Measurements from ENCODE around the gene LRRC36.

The LRRC36 gene

DNA sequence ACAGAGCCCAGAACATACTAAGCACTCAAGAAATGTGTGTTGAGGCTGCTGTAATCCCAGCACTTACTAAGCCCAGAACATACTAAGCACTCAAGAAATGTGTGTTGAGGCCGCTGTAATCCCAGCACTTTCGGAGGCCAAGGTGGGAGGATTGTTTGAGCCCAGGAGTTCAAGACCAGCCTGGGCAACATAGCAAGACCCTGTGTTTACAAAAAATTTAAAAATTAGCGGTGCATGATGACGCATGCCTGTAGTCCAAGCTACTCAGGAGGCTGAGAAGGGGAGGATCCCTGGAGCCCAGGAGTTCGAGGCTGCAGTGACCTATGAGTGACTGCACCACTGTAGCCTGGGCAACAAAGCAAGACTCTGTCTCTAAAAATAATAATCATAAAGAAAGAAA lies 96.4 kb downstream of the LRRC36 start:
- Histone ChIP-seq H3K9me3 (no peaks in the 10 kb centered on the region), H3K4me2 (no peak overlapping the region), H3K36me3 (no peaks in the 10 kb centered on the region), H3K27ac (no peak overlapping the region), H3K27me3 (peaks cover 12% of the 10 kb centered on the region; the same call in 1 of the 2 replicates), H4K20me1 (no peaks in the 10 kb centered on the region), H3K4me3 (no peak overlapping the region), H3K9ac (no peak overlapping the region), H3K4me1 (peaks cover 23% of the 10 kb centered on the region)
- no peak for TF ChIP-seq Cebpa-rat (IDR thresholded peaks at IDR 0.05)

DNA sequence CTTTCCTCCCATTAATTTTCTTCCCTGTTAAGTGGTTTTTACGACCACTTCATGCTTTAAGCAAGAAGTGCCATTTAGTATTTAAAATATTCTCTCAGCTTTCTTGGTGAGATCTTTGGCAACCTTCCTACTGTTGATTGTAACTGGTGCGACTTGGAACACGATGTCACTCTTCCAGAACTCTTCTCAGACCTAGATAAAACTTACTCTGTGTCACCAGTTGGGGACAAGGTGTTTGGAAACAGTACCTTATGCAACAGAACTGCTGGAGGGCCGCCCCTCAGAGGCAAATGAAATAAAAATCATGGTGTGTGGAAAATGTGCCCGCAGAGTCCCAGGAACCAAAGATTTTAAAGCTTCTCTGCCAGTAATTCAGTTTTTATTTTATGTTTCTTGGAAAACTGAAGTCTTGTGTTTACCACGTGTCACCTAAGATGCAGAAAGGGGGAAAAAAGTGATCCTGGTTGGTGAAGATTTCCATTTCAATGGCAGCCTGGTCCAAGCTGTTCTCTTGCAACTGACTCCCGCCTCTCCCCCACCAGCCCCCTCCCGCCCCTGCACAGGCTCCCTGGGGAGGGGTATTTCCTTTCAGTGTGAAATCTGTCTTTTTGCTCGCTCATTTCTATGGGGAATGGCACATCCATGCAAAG lies 97.1 kb downstream of the LRRC36 start:
- H3K9me3 ChIP-seq, result no peaks in the 10 kb centered on the region
- H3K27me3 ChIP-seq, result peaks cover 19% of the 10 kb centered on the region
- peaks cover 6% of the 10 kb centered on the region for H4K20me1 ChIP-seq
- peaks cover 23% of the 10 kb centered on the region for H3K4me1 ChIP-seq
- H3K4me3 ChIP-seq, result no peak overlapping the region
- no peak overlapping the region for H3K9ac ChIP-seq
- H3K4me2 ChIP-seq, result peak overlapping the region; percentile 72
- TF ChIP-seq Cebpa-rat (IDR thresholded peaks at IDR 0.05), result no peak
- no peaks in the 10 kb centered on the region for H3K36me3 ChIP-seq
- no peak overlapping the region for H3K27ac ChIP-seq

DNA sequence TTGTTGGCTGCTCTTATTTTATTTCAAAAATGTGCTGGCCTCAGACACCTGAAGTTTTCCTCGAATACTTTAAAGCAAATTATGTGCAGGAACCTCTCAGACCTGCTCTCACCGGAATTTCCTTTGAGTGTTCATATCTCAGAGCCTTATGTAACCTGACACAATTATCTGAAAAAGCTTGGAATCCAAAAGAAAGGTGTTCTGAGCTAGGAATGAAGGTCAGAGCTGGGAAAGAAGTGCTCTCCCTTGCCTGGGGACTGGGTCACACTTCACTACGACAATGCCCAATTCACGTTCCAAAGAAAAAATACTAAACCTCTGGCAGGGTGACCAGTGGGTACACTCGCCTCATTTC lies 97.6 kb downstream of the LRRC36 start:
- Histone ChIP-seq H3K4me1 (peaks cover 23% of the 10 kb centered on the region), H3K36me3 (no peaks in the 10 kb centered on the region), H3K9me3 (no peaks in the 10 kb centered on the region), H3K27me3 (peaks cover 24% of the 10 kb centered on the region), H3K4me3 (no peak overlapping the region), H3K9ac (no peak overlapping the region), H3K27ac (no peak overlapping the region), H4K20me1 (peaks cover 11% of the 10 kb centered on the region), H3K4me2 (peak overlapping the region; percentile 72)
- TF ChIP-seq Cebpa-rat (IDR thresholded peaks at IDR 0.05), result no peak

DNA sequence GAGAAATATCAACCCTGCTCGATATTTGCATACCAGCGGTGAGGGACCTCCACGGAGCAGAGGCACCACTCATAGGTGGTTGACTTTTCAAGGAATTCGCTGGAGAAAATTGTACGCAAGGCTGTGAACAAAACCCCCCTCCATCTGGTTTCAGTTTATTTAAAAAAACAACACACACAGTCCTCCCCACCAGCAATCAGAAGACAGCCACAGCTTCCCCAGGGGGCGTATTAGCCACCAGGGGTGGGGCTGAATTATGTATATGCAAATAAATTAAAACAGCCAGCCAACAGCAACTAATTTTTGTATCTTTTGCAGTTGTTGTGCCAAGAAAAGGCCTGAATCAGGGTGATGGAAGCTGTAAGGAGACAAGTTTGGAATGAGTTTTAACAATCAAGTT lies 98.4 kb downstream of the LRRC36 start:
- Histone ChIP-seq H3K9me3 (no peaks in the 10 kb centered on the region), H3K27ac (no peak overlapping the region), H3K36me3 (no peaks in the 10 kb centered on the region), H3K4me3 (no peak overlapping the region), H3K4me2 (peak overlapping the region; percentile 72), H3K9ac (no peak overlapping the region), H3K4me1 (peaks cover 23% of the 10 kb centered on the region), H4K20me1 (peaks cover 18% of the 10 kb centered on the region), H3K27me3 (peaks cover 32% of the 10 kb centered on the region)
- no peak for TF ChIP-seq Cebpa-rat (IDR thresholded peaks at IDR 0.05)

DNA sequence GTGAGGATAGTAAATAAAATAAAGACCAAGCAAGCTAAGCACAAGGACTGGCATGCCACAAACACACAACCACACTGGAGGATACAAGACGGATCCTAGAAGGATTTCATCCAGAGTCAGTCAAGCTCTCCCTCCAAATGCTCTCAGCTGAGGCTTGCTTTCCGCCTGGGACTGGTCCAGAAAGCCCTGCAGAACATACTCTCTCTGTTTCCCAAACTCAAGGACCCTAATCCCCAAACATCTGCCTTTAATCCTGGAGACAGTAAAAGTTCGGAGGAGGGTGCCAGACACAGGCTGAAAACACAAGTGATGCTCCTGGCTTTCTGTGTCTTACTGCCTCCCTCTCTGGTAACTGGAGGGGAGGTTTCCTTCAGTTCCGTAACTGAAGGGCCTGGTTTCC lies 99.0 kb downstream of the LRRC36 start:
- Histone ChIP-seq H3K27me3 (peaks cover 37% of the 10 kb centered on the region), H3K36me3 (no peaks in the 10 kb centered on the region), H3K9me3 (no peaks in the 10 kb centered on the region), H3K4me2 (peak overlapping the region; percentile 72), H4K20me1 (peaks cover 23% of the 10 kb centered on the region), H3K27ac (no peak overlapping the region), H3K4me1 (peaks cover 23% of the 10 kb centered on the region), H3K9ac (no peak overlapping the region), H3K4me3 (no peak overlapping the region)
- TF ChIP-seq Cebpa-rat (IDR thresholded peaks at IDR 0.05), result no peak

DNA sequence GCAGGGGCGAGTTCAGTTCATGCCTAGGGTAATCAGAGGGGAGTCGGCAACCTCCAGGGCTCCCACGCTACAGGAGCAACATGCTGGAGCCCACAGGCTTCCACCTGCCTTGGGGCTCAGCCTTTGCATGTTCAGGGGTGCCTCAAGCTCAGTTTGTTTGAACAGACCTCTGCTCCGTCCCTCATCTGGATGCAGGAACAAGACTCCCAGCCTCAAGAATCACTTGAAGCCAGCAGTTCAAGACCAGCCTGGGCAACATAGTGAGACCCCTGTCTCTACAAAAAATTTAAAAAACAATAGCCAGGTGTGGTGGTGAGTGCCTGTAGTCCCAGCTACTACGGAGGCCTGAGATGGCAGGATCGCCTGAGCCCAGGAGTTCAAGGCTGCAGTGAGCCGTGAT lies 99.4 kb downstream of the LRRC36 start:
- TF ChIP-seq Cebpa-rat (IDR thresholded peaks at IDR 0.05), result no peak
- Histone ChIP-seq H3K4me2 (no peak overlapping the region), H4K20me1 (peaks cover 23% of the 10 kb centered on the region), H3K27me3 (peaks cover 40% of the 10 kb centered on the region), H3K27ac (no peak overlapping the region), H3K9me3 (no peaks in the 10 kb centered on the region), H3K36me3 (no peaks in the 10 kb centered on the region), H3K4me3 (no peak overlapping the region), H3K9ac (no peak overlapping the region), H3K4me1 (peaks cover 23% of the 10 kb centered on the region)

DNA sequence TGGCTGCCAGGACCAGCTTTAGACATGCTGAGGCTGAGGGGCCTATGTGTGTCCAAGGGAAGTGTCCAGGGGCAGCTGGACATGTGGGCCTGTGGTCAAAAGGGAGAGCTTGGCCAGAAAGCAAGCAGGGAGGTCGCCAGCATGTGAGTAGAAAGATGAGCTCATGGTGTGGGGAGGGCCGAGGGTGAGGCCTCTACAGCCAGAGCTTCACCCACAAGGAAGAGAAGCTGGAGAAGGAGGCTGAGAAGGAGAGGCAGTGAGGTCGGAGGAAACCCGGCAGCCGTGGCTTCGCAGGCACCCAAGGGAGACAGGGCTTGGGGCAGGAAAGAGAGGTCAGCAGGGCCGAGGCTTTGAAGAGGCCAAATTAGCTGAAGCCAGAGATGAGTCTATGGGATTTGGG lies 100.3 kb downstream of the LRRC36 start:
- Histone ChIP-seq H3K27ac (no peak overlapping the region), H3K27me3 (peaks cover 49% of the 10 kb centered on the region), H3K4me1 (peaks cover 30% of the 10 kb centered on the region), H3K36me3 (no peaks in the 10 kb centered on the region), H3K9me3 (no peaks in the 10 kb centered on the region), H3K4me2 (no peak overlapping the region), H3K4me3 (no peak overlapping the region), H3K9ac (no peak overlapping the region), H4K20me1 (peaks cover 30% of the 10 kb centered on the region)
- TF ChIP-seq Cebpa-rat (IDR thresholded peaks at IDR 0.05), result no peak

DNA sequence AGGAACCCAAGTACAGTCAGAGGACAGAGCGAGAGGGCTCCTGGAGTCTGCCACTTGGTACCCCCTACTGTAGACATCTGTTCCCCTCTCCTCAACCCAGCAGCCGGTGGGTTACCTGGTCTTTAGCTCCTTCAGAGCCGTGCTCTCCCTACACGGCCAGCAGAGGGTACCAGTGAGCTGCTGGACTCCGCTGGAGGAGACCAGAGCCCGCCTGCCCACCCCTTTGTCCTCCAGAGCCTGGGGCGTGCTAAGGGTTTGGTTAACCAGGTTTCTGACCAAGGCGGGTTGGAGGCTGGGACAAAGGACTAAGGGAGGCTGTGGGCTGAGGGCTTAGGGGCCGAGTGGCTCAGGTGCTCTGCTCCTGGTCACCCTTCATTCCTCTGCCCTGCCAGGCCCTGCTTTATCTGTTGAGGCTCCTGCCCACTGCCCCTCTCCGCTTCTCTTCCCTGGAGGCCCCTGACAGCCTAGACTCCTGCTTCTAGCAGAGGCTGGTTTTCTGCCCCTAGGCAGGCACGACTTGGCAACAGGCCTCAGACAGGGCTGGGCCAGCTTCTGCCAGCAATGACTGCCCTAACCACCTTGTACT lies 101.6 kb downstream of the LRRC36 start:
- H3K4me3 ChIP-seq, result no peak overlapping the region
- H3K27me3 ChIP-seq, result peaks cover 62% of the 10 kb centered on the region
- H4K20me1 ChIP-seq, result peaks cover 40% of the 10 kb centered on the region
- no peak overlapping the region for H3K27ac ChIP-seq
- no peak overlapping the region for H3K4me2 ChIP-seq
- H3K9me3 ChIP-seq, result no peaks in the 10 kb centered on the region
- no peak for TF ChIP-seq Cebpa-rat (IDR thresholded peaks at IDR 0.05)
- H3K36me3 ChIP-seq, result no peaks in the 10 kb centered on the region
- no peak overlapping the region for H3K9ac ChIP-seq
- H3K4me1 ChIP-seq, result peaks cover 30% of the 10 kb centered on the region

DNA sequence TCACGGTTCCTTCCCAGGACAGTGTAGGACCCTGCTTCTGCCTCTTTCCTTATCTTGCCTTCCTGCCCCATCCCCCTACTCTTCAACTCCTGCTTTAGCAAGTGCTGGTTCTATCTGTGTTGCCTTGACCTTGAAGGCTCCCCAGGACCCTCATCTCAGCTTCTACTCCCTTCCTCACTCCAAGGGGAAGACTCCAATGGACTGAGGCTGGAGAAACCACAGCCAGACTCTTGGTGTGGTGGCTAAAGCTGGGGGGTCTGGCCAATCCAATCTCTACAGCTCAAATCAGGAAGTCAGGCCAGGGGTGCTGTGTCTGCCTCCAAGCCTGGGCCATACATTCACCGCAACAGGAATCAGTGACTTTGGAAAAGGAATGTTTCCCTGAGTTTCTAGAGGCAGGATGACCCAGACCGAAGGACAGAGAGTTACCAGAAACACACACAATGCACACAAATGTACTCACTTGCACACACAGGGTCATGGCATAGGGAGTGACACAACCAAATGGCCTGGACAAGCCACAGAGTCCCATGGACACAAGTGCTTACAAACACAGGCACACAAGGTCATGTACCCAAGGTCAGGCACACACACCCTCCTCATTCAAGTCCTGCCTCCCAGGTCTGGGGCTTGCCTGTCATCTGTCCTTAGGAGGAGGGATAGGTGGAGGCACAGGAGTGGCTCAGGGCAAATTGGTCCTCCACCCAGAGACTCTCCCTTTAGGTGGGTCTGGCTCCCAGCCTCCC lies 102.6 kb downstream of the LRRC36 start:
- no peak for TF ChIP-seq Cebpa-rat (IDR thresholded peaks at IDR 0.05)
- H3K4me3 ChIP-seq, result no peak overlapping the region
- H3K27me3 ChIP-seq, result peaks cover 66% of the 10 kb centered on the region
- peaks cover 22% of the 10 kb centered on the region for H3K4me1 ChIP-seq
- no peak overlapping the region for H3K27ac ChIP-seq
- peaks cover 40% of the 10 kb centered on the region for H4K20me1 ChIP-seq
- H3K9me3 ChIP-seq, result no peaks in the 10 kb centered on the region
- no peak overlapping the region for H3K4me2 ChIP-seq
- H3K9ac ChIP-seq, result no peak overlapping the region
- H3K36me3 ChIP-seq, result no peaks in the 10 kb centered on the region

DNA sequence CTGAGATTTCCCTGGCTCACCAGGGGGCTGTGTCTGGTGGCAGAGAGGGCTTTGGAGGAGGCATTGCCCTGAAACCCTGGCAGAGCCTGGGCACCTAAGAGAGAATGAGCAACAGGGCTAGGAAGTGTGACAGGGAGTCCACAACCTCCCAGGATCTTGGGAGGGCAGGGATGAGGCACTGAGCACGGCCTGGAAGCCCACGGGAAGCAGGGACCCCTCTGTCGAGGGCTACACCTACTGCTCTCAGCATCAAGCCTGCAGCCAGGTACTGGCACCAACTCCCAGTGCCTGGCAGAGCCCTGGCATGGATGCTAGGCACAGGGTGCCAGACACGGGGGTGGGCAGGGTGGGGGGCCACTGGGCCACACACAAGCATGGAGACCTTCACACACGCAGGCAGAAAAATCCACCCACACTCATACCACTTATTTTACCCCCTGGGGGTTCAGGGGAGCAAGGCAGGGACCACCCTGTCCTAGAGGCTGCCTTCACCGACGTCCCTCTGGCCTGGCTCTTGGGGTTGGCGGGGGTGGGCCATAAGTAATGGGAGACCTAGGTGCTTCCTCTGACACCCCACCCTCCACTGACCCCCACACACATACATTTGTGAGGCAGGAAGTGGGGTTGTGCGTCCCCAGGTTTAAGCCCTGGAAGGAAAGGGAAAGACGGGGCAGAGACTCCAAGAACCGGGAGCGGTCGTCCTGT lies 103.3 kb downstream of the LRRC36 start:
- no peaks in the 10 kb centered on the region for H3K36me3 ChIP-seq
- TF ChIP-seq Cebpa-rat (IDR thresholded peaks at IDR 0.05), result no peak
- peaks cover 40% of the 10 kb centered on the region for H4K20me1 ChIP-seq
- no peak overlapping the region for H3K9ac ChIP-seq
- peak overlapping the region; percentile 67 for H3K4me2 ChIP-seq
- H3K4me1 ChIP-seq, result peaks cover 20% of the 10 kb centered on the region
- no peak overlapping the region for H3K27ac ChIP-seq
- peaks cover 66% of the 10 kb centered on the region for H3K27me3 ChIP-seq
- no peaks in the 10 kb centered on the region for H3K9me3 ChIP-seq
- H3K4me3 ChIP-seq, result peak overlapping the region; percentile 56; the same call in 1 of the 2 replicates

Data from BLaER1 (cell line).